KMS-11 (cell line): ENCODE results near the gene PAK1IP1.
"Not testable (repeated sequence)": the region's sequence is repeated elsewhere in the genome, so short reads cannot be mapped to it uniquely, and the experiment has no call there.

Experiments used
- H2AFZ ChIP-seq: fragments of 200-600 bp; sonication (generic); 2 replicates; pipeline ENCODE4 v1.6.1; 2016; ENCODE audit warnings: antibody characterized with exemption, mixed run types, low read depth
- H3K27ac ChIP-seq: fragments of 200-600 bp; sonication (generic); 2 replicates; pipeline ENCODE4 v1.6.1; 2016; ENCODE audit warnings: mild to moderate bottlenecking, mixed run types
- H3K27me3 ChIP-seq: fragments of 200-600 bp; sonication (generic); 2 replicates; pipeline ENCODE4 v1.6.1; 2017; ENCODE audit warnings: mild to moderate bottlenecking, low read depth, mixed run types, moderate library complexity; ENCODE audit not compliant: insufficient read depth
- H3K36me3 ChIP-seq: fragments of 200-600 bp; sonication (generic); 2 replicates; pipeline ENCODE4 v1.6.1; 2017; ENCODE audit warnings: mild to moderate bottlenecking, mixed run types; ENCODE audit not compliant: insufficient read depth
- H3K4me1 ChIP-seq: fragments of 200-600 bp; sonication (generic); 2 replicates; pipeline ENCODE4 v1.6.1; 2016; ENCODE audit warnings: mild to moderate bottlenecking, low read depth, mixed run types; ENCODE audit not compliant: poor library complexity, severe bottlenecking
- H3K4me2 ChIP-seq: fragments of 200-600 bp; sonication (generic); 2 replicates; pipeline ENCODE4 v1.7.0; 2016; ENCODE audit warnings: mild to moderate bottlenecking, mixed run types
- H3K4me3 ChIP-seq: fragments of 200-600 bp; sonication (generic); IDR thresholded peaks from 2 replicates; pipeline ENCODE4 v1.6.1; 2017; ENCODE audit warnings: low read depth, low read length, mixed read lengths; ENCODE audit not compliant: insufficient read depth
- H3K79me2 ChIP-seq: fragments of 200-600 bp; sonication (generic); 2 replicates; pipeline ENCODE4 v1.6.1; 2016; ENCODE audit warnings: low read depth, mixed run types; ENCODE audit not compliant: insufficient read depth
- H3K9ac ChIP-seq: fragments of 200-600 bp; sonication (generic); 2 replicates; pipeline ENCODE4 v1.6.1; 2016; ENCODE audit warnings: mild to moderate bottlenecking, mixed run types
- H4K20me1 ChIP-seq: fragments of 200-600 bp; sonication (generic); 2 replicates; pipeline ENCODE4 v1.6.1; 2016; ENCODE audit warnings: mild to moderate bottlenecking, mixed run types; ENCODE audit not compliant: insufficient read depth
- CTCF ChIP-seq: fragments of 200-600 bp; sonication (generic); conservative IDR thresholded peaks from 2 replicates; pipeline ENCODE4 v1.6.1; 2017; ENCODE audit warnings: low read depth, mild to moderate bottlenecking, antibody characterized with exemption, low read length, moderate library complexity, mixed read lengths

Gene PAK1IP1

DNA sequence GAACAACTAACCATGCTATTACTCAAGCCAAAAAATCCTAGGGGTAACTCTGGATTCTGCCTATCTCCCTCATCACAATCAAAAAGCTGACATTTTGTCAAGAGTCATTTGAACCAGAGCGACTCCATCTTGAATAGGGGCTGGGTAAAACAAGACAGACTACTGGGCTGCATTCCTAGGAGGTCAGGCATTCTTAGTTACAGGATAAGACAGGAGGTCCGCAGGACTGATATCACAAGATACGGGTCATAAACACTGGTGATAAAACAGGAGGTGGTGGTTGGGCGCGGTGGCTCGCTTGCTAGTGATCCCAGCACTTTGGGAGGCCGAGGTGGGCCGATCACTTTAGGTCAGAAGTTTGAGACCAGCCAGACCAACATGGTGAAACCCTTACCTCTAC is 32.6 kb upstream of the PAK1IP1 start:
- Histone ChIP-seq H2AFZ (no peak overlapping the region), H3K27ac (no peak overlapping the region), H3K4me2 (no peak overlapping the region), H3K4me3 (no peak overlapping the region), H3K79me2 (no peaks in the 10 kb centered on the region), H3K27me3 (no peaks in the 10 kb centered on the region), H3K4me1 (no peaks in the 10 kb centered on the region), H3K9ac (no peak overlapping the region), H4K20me1 (no peaks in the 10 kb centered on the region), H3K36me3 (no peaks in the 10 kb centered on the region)
- no peak for TF ChIP-seq CTCF

GRCh38 chr6:10662742-10663141 is 32.0 kb upstream of the PAK1IP1 start:
- TF ChIP-seq CTCF: no peak
- Histone ChIP-seq H3K36me3 (no peaks in the 10 kb centered on the region), H3K27me3 (no peaks in the 10 kb centered on the region), H3K79me2 (no peaks in the 10 kb centered on the region), H2AFZ (no peak overlapping the region), H4K20me1 (no peaks in the 10 kb centered on the region), H3K4me3 (no peak overlapping the region), H3K4me1 (no peaks in the 10 kb centered on the region), H3K9ac (no peak overlapping the region), H3K4me2 (no peak overlapping the region), H3K27ac (no peak overlapping the region)

DNA sequence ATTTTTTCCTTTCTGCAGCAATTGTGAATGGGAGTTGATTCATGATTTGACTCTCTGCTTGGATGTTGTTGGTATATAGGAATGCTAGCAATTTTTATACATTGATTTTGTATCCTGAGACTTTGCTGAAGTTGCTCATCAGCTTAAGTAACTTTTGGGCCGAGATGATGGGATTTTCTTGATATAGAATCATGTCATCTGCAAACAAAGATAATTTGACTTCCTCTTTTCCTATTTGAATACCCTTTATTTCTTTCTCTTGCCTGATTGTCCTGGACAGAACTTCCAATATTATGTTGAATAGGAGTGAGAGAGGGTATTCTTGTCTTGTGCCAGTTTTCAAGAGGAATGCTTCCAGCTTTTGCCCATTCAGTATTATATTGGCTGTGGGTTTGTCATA is 29.2 kb upstream of the PAK1IP1 start:
- not testable (repeated sequence) for H3K79me2 ChIP-seq, H3K4me2 ChIP-seq, H3K4me3 ChIP-seq, H3K27me3 ChIP-seq, H3K4me1 ChIP-seq, H2AFZ ChIP-seq, H4K20me1 ChIP-seq, H3K9ac ChIP-seq, H3K27ac ChIP-seq, H3K36me3 ChIP-seq

DNA sequence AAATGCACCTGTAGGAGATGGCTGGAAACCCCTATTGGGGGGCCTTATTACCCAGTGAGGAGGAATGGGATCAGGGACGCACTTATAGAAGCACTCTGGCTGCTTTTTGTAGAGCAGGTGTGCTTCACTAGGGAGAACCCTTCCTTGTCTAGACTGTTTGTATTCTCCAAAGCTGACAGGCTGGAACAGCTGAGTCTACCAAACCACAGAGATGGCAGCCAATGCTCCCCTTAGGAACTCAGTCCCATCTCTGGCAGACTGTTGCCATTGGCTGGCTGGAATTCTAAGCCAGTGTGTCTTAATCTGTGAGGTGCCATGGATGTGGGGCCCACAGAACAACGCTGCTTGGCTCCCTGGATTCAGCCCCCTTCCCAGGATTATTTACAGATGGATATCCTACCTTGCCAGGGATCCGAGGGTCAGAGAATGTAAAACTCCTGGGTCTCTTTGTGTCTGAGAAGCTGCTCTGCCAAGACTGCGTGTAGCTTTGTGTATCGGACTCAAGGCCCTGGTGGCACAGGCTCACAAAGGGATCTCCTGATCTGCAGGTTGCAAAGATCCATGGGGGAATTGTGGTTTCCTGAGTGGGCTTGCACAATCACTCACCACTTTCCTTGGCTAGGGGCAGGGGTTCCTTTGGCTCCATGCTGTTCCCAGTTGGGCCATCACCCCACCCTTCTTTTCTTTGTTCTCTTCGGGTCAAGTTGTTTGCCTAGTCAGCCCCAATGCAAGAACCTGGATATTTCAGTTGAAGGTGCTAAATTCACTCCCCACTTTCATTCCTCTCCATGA is 26.4 kb upstream of the PAK1IP1 start:
- H3K79me2 ChIP-seq: no peaks in the 10 kb centered on the region
- no peaks in the 10 kb centered on the region for H4K20me1 ChIP-seq
- no peak overlapping the region for H3K9ac ChIP-seq
- H3K27ac ChIP-seq: no peak overlapping the region
- H3K4me2 ChIP-seq: no peak overlapping the region
- no peak overlapping the region for H3K4me3 ChIP-seq
- no peak for TF ChIP-seq CTCF
- H3K36me3 ChIP-seq: no peaks in the 10 kb centered on the region
- no peaks in the 10 kb centered on the region for H3K27me3 ChIP-seq
- H3K4me1 ChIP-seq: no peaks in the 10 kb centered on the region
- no peak overlapping the region for H2AFZ ChIP-seq

- TF ChIP-seq CTCF: no peak
- Histone ChIP-seq H4K20me1 (no peaks in the 10 kb centered on the region), H3K4me2 (no peak overlapping the region), H2AFZ (no peak overlapping the region), H3K36me3 (no peaks in the 10 kb centered on the region; the same call in 1 of the 2 replicates), H3K27me3 (no peaks in the 10 kb centered on the region), H3K4me1 (no peaks in the 10 kb centered on the region), H3K4me3 (no peak overlapping the region), H3K9ac (no peak overlapping the region), H3K27ac (no peak overlapping the region), H3K79me2 (no peaks in the 10 kb centered on the region)
Measured at GRCh38 chr6:10676403-10676802, 18.4 kb upstream of the PAK1IP1 start.
